Astrocyte of the spinal cord (primary cell): ENCODE results near the gene CDRT4.
"Not testable (repeated sequence)": the region's sequence is repeated elsewhere in the genome, so short reads cannot be mapped to it uniquely, and the experiment has no call there.

Experiments used
- DNase-seq: peaks from one replicate; pipeline ENCODE4 v3.0.0; 2011; ENCODE audit warnings: low read depth, low spot score
- H3K4me3 ChIP-seq: 2 replicates; pipeline ENCODE4 v1.5.1; 2011; ENCODE audit warnings: low read depth, mild to moderate bottlenecking, low read length, moderate library complexity
- CTCF ChIP-seq: IDR thresholded peaks from 2 replicates; pipeline ENCODE4 v1.5.1; 2012; ENCODE audit warnings: low read depth, mild to moderate bottlenecking, low read length, inconsistent platforms
- in situ Hi-C: cut with HindIII; loops from 2 replicates; pipeline ENCODE4 v1.10.0; 2017; ENCODE audit warnings: low sequenced_read_pairs

Gene CDRT4

GRCh38 chr17:15511142-15511541 lies 43.7 kb upstream of the CDRT4 start:
- no peak for DNase-seq
- in situ Hi-C loops = no loop called here
- H3K4me3 ChIP-seq = no peak overlapping the region
- TF ChIP-seq CTCF = no peak

DNA sequence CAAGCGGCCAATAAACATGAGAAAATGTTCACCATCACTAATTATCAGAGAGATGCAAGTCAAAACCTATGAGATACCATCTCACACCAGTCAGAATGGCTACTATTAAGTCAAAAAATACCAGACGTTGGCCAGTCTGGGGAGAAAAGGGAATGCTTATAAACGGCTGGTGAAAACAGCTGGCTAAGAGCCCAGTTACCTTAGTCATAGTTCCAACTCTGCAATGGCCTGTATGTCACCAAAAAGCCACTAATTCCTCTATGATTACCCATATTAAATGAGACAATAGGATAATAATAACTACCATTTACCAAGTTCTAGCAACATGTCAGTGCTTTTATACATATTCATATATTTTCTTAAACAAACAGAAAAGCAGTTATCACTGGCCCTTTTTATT lies 42.9 kb upstream of the CDRT4 start:
- no peak overlapping the region for H3K4me3 ChIP-seq
- DNase-seq = peak; percentile 76
- TF ChIP-seq CTCF = no peak
- in situ Hi-C loops = no loop called here

GRCh38 chr17:15509095-15509494 lies 41.7 kb upstream of the CDRT4 start:
- H3K4me3 ChIP-seq = no peak overlapping the region
- in situ Hi-C loops = no loop called here
- TF ChIP-seq CTCF = no peak
- DNase-seq = no peak

DNA sequence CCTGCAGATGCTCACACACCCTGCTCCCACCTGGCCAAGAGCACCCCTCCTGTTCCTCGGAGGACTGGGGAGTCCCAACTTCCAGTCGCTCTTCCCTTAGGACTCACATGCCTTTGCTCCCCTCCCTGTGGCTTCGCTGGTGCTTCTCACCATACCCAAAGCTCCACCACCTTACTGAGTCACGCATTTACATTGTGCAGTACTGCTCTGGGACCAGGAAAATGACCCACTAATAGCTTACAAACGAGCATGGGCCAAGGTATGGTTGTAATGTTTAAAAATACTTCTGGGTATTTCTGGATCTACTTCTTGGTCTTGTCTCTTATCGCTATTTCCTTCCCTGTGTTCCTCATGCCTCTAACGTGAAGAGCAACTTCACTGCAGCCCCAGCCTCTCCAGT lies 41.0 kb upstream of the CDRT4 start:
- no peak for DNase-seq
- TF ChIP-seq CTCF = no peak
- no peak overlapping the region for H3K4me3 ChIP-seq
- in situ Hi-C loops = no loop called here

- in situ Hi-C loops = no loop called here
- no peak overlapping the region for H3K4me3 ChIP-seq
- TF ChIP-seq CTCF = no peak
- DNase-seq = no peak
These were observed 40.5 kb upstream of the CDRT4 start for GRCh38 chr17:15507896-15508295.

DNA sequence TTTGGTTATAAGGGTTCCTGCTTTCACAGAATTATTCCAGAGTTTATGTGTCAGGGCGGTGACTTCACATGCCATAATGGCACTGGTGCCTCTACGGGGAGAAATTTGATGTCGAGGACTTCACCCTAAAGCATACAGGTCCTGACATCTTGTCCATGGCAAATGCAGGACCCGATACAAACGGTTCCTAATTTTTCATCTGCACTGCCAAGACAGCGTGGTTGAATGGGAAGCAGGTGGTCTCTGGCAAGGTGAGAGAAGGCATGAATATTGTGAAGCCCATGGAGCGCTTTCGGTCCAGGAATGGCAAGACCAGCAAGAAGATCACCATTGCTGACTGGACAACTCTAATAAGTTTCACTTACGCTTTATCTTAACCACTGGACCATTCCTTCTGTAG lies 39.6 kb upstream of the CDRT4 start:
- no peak for DNase-seq
- H3K4me3 ChIP-seq = no peak overlapping the region
- in situ Hi-C loops = no loop called here
- TF ChIP-seq CTCF = no peak

GRCh38 chr17:15505708-15506107 lies 38.3 kb upstream of the CDRT4 start:
- in situ Hi-C loops, H3K4me3 ChIP-seq, DNase-seq: not testable (repeated sequence)
